Stimulated activated CD4-positive, alpha-beta T cell treated with anti-CD3 and anti-CD28 coated beads, Interleukin-15, amount 100 ng/mL, for 1 hour (primary cell): ENCODE measurements around the gene AKR1D1.
"Not testable (repeated sequence)": the region's sequence is repeated elsewhere in the genome, so short reads cannot be mapped to it uniquely, and the experiment has no call there.

Experiments
- DNase-seq, 2 donors: peaks; one replicate each; pipeline ENCODE4 v3.0.0-alpha.2; 2020; ENCODE audit warnings: low read depth in 1 of 2, low spot score in 1 of 2

AKR1D1 gene

DNA sequence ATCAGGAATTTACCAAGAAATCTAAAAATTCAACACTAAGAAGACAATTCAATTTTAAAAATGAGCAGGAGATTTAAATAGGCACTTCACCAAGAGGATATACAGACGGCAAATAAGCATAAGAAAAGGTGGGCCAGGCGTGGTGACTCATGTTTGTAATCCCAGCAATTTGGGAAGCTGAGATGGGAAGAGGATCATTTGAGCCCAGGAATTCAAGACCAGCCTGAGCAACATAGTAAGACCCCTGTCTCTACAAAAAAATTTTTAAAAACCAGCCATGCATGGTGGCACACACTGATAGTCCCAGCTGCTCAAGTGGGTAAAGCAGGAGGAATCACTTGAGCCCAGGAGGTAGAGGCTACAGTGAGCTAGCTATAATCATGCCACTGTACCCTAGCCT is 3.5 kb upstream of the AKR1D1 start:
- DNase-seq, result no peak

- no peak for DNase-seq
These were observed 2.1 kb upstream of the AKR1D1 start for GRCh38 chr7:138074121-138074520.

GRCh38 chr7:138074540-138074939 is 1.7 kb upstream of the AKR1D1 start:
- no peak for DNase-seq

- no peak for DNase-seq
These were observed 909 bp upstream of the AKR1D1 start for GRCh38 chr7:138075350-138075749.

DNA sequence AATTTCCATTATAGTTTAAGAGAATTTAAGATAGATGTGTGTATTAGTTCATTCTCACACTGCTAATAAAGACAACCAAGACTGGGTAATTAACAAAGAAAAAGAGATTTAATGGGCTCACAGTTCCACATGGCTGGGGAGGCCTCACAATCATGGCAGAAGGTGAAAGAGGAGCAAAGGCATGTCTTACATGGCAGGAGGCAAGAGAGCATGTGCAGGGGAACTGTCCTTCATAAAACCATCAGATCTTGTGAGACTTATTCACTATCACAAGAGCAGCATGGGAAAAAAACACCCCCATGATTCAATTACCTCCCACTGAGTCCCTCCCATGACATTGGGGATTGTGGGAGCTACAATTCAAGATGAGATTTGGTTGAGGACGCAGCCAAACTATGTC is 473 bp upstream of the AKR1D1 start:
- DNase-seq, result not testable (repeated sequence)

GRCh38 chr7:138077809-138078208 is 1.6 kb downstream of the AKR1D1 start:
- DNase-seq, result no peak

GRCh38 chr7:138079137-138079536 is 2.9 kb downstream of the AKR1D1 start:
- no peak for DNase-seq

- no peak for DNase-seq
These were observed 5.6 kb downstream of the AKR1D1 start for GRCh38 chr7:138081868-138082267.

- DNase-seq, result no peak
These were observed 7.6 kb downstream of the AKR1D1 start for GRCh38 chr7:138083859-138084258.

- DNase-seq, result no peak
These were observed 10.5 kb downstream of the AKR1D1 start for GRCh38 chr7:138086563-138087270.

GRCh38 chr7:138089080-138089901 is 13.0 kb downstream of the AKR1D1 start:
- DNase-seq, result no peak

DNA sequence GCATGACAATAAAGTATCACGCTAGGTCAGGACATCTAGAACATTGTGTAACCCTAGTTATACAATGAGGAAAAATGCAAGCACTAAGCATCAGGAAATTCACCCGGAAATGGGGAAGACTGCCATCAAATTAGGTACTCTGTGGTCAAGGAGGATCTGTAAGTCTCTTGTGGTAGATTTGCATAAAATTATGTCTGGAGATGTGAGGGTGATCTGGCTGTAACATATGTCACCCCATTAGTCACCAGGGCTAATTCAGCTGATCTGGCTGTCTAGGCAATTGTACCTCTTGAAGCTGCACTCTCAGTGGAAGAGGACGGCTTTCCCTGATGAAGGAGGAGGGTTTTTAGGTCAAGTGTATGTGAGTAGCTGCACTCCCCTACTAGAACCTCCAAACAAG is 14.8 kb downstream of the AKR1D1 start:
- DNase-seq, result no peak

DNA sequence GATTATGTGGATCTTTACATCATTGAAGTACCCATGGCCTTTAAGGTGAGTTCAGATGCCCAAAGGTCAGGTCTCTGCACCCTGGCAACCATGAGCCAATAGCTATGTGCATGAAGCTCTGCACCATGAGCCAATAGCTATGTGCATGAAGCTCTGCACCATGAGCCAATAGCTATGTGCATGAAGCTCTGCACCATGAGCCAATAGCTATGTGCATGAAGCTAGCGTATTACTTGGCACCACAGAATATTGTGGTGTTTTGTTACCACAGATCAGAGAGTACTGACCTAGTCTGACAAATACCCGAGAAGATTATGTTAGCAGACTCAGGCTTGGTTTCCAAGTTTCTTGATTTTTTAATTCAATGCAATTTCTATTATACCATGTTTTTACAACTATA is 15.6 kb downstream of the AKR1D1 start:
- not testable (repeated sequence) for DNase-seq

- DNase-seq, result no peak
These were observed 16.3 kb downstream of the AKR1D1 start for GRCh38 chr7:138092486-138093028.

GRCh38 chr7:138095972-138096935 is 20.0 kb downstream of the AKR1D1 start:
- DNase-seq, result no peak

DNA sequence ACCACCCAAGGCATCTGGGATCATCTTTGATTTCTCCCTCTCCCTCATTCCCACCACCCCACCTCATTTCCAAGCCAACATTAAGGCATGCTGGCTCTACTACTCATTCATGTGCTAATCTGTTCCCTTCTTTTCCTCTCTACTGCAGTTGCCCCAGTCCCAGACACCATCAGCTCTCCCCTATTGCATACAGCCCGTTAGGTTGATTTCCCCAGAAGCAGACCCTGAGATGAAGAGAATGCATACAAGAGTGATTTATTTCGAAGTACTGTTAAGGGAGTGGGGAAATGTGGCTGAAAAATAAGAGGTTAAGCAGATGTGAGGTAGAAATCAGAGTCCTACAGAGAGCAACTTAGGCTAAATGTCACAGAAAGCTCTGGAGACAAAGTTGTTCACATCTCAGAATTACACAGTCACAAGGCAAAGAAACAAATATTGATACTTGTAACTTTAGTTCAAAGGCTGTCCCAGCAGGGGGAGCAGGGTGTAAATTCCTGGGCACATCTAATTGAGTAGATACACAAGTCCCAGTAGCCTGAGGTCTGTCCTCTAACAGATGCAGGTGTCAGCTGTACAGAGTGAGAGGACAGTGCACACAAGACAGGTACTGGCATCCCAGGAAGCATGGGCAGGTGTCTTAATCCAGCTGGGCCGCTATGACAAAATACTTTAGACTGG is 20.9 kb downstream of the AKR1D1 start:
- no peak for DNase-seq

- DNase-seq, result no peak
These were observed 23.6 kb downstream of the AKR1D1 start for GRCh38 chr7:138099813-138100212.

GRCh38 chr7:138105221-138105620 is 29.0 kb downstream of the AKR1D1 start:
- no peak for DNase-seq

GRCh38 chr7:138115047-138115446 is 38.8 kb downstream of the AKR1D1 start:
- DNase-seq, result no peak

DNA sequence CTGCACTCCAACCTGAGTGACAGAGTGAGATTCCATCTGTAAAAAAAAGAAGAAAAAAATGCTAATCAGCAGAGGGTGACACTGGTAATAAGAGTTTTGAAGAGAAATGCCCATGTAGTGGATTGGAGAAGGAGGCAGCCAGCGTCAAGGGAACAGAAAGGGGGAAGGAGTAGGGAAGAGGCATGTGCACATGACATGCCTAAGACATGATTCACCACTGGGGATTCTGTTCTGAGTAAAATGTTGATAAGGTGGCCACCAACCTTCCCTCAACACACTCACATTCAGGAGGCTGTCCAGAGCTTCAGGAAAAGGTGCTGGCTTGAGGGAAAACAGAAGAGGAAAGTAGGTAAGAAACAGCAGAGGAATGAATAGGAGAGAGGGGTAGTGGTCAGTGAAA is 39.9 kb downstream of the AKR1D1 start:
- DNase-seq, result no peak

GRCh38 chr7:138116892-138117291 is 40.6 kb downstream of the AKR1D1 start:
- no peak for DNase-seq
